HCT116 (cell line): Measurements from ENCODE around the gene SUMO4. TPM values are rescaled to one million over a fixed set of nuclear protein-coding genes. Genes with fewer than 3 reads are reported as not detected.

ENCODE experiments used
- ATAC-seq: fragments of 200-7000 bp; cut with Tn5 transposase; 2 replicates; pipeline ENCODE4 v1.9.1; 2020; ENCODE audit warnings: mild to moderate bottlenecking, moderate library complexity
- BruUV-seq: library from RNA; stranded (reverse); fragments of 400-500 nt; replicated peaks from 2 replicates; lab custom pipeline; 2021; lab: Mats Ljungman, UMichigan
- CTCF ChIA-PET: fragments of 300-600 bp; sonication (Branson Sonifier 250); formaldehyde crosslinking; loops from one replicate; lab custom pipeline; 2021; ENCODE audit warnings: antibody characterized with exemption; lab: Charles Lee
- POLR2A ChIA-PET: fragments of 300-600, 350-600 bp; sonication (Branson Sonifier 250); formaldehyde crosslinking; loops from one replicate; lab custom pipeline; 2021; ENCODE audit warnings: antibody characterized with exemption; lab: Charles Lee
- RAD21 ChIA-PET, 2 experiments: fragments of 300-600 bp; sonication (Branson Sonifier 250); formaldehyde crosslinking; loops; one replicate each; lab custom pipeline; 2023; ENCODE audit warnings: low total read pairs in 2 of 2; ENCODE audit not compliant: uncharacterized antibody in 2 of 2, unreplicated experiment in 2 of 2, low non-redundant PET in 1 of 2; lab: Charles Lee
- DNase-seq: peaks from one replicate; pipeline ENCODE4 v3.0.0-alpha.2; 2010; ENCODE audit warnings: low read depth, low spot score
- H2AFZ ChIP-seq: fragments of 200-600 bp; shearing (Covaris generic), sonication (generic); 2 replicates; pipeline ENCODE4 v1.6.1; 2017; ENCODE audit warnings: low read depth, mixed run types, mixed read lengths, antibody characterized with exemption, low read length; ENCODE audit not compliant: poor library complexity, severe bottlenecking
- H3K27ac ChIP-seq: 2 replicates; pipeline ENCODE4 v1.5.1; 2012; ENCODE audit warnings: low read depth, low read length
- H3K27me3 ChIP-seq: fragments of 200-600 bp; sonication (generic); 2 replicates; pipeline ENCODE4 v1.6.1; 2016; ENCODE audit warnings: mixed run types, low read length, mixed read lengths; ENCODE audit not compliant: insufficient read depth
- H3K36me3 ChIP-seq, 2 experiments: fragments of 200-500 bp in 1 of 2; fragments of 200-600 bp in 1 of 2; sonication (Bioruptor generic) in 1 of 2; sonication (generic) in 1 of 2; 2 replicates each; pipeline versions ENCODE4 v1.5.1 to v1.6.1; 2014 to 2016; ENCODE audit warnings: low read length in 2 of 2, inconsistent platforms in 1 of 2, mixed read lengths in 1 of 2, mixed run types in 1 of 2; ENCODE audit not compliant: insufficient read depth in 2 of 2, control insufficient read depth in 1 of 2
- H3K4me1 ChIP-seq, 2 experiments: fragments of 200-600 bp in 1 of 2; sonication (generic) in 1 of 2; 2 replicates each; pipeline versions ENCODE4 v1.5.1 to v1.6.1; 2012 to 2017; ENCODE audit warnings: low read length in 2 of 2, inconsistent platforms in 1 of 2, mild to moderate bottlenecking in 1 of 2, mixed read lengths in 1 of 2, mixed run types in 1 of 2, moderate library complexity in 1 of 2; ENCODE audit not compliant: insufficient read depth in 2 of 2, control insufficient read depth in 1 of 2
- H3K4me2 ChIP-seq: fragments of 200-600 bp; sonication (generic); 2 replicates; pipeline ENCODE4 v1.6.1; 2017; ENCODE audit warnings: mixed run types, low read length, mixed read lengths
- H3K4me3 ChIP-seq, 2 experiments: fragments of 200-600 bp in 1 of 2; sonication (generic) in 1 of 2; replicated peaks in 1 of 2; 2 replicates each; pipeline ENCODE4 v1.5.1; 2011 to 2016; ENCODE audit warnings: low read length in 2 of 2, control low read depth in 1 of 2, low read depth in 1 of 2, mild to moderate bottlenecking in 1 of 2, mixed read lengths in 1 of 2, mixed run types in 1 of 2
- H3K79me2 ChIP-seq: fragments of 200-600 bp; sonication (generic); 2 replicates; pipeline ENCODE4 v1.6.1; 2017; ENCODE audit warnings: mild to moderate bottlenecking, mixed run types, low read length, moderate library complexity, mixed read lengths; ENCODE audit not compliant: insufficient read depth
- H3K9ac ChIP-seq: fragments of 200-600 bp; sonication (generic); 2 replicates; pipeline ENCODE4 v1.6.1; 2016; ENCODE audit warnings: low read length, mixed read lengths
- H3K9me2 ChIP-seq: fragments of 200-600 bp; sonication (generic), shearing (Covaris generic); 2 replicates; pipeline ENCODE4 v1.6.1; 2017; ENCODE audit warnings: mixed run types, mild to moderate bottlenecking, moderate library complexity; ENCODE audit not compliant: insufficient read depth
- H3K9me3 ChIP-seq, 2 experiments: fragments of 200-500 bp in 1 of 2; fragments of 200-600 bp in 1 of 2; sonication (Bioruptor generic) in 1 of 2; sonication (generic) in 1 of 2; 2 replicates each; pipeline ENCODE4 v1.6.1; 2014 to 2017; ENCODE audit warnings: low read length in 2 of 2, mixed read lengths in 2 of 2, inconsistent platforms in 1 of 2, low read depth in 1 of 2, mild to moderate bottlenecking in 1 of 2, mixed run types in 1 of 2, moderate library complexity in 1 of 2; ENCODE audit not compliant: control insufficient read depth in 1 of 2, insufficient read depth in 1 of 2
- H4K20me1 ChIP-seq: fragments of 200-600 bp; sonication (generic), shearing (Covaris generic); 2 replicates; pipeline ENCODE4 v1.6.1; 2017; ENCODE audit warnings: mixed run types, mild to moderate bottlenecking, moderate library complexity; ENCODE audit not compliant: insufficient read depth
- CBX3 ChIP-seq: IDR thresholded peaks from 2 replicates; pipeline ENCODE4 v1.6.1; 2012; ENCODE audit warnings: low read depth
- CTCF ChIP-seq, 3 experiments: fragments of 200-600 bp in 1 of 3; sonication (generic) in 1 of 3; IDR thresholded peaks in 2 of 3; conservative IDR thresholded peaks in 1 of 3; 2 replicates each; pipeline ENCODE4 v1.5.1; 2012 to 2017; ENCODE audit warnings: low read depth in 2 of 3, low read length in 2 of 3, antibody characterized with exemption in 1 of 3, borderline replicate concordance in 1 of 3, control low read depth in 1 of 3, mild to moderate bottlenecking in 1 of 3, mixed read lengths in 1 of 3, mixed run types in 1 of 3, moderate library complexity in 1 of 3; ENCODE audit not compliant: insufficient read depth in 1 of 3
- ELF1 ChIP-seq: IDR thresholded peaks from 2 replicates; pipeline ENCODE4 v1.6.1; 2012; ENCODE audit warnings: low read depth, borderline replicate concordance
- EZH2 ChIP-seq: fragments of 200-600 bp; sonication (generic); IDR thresholded peaks from 2 replicates; pipeline ENCODE4 v1.6.1; 2017; ENCODE audit warnings: antibody characterized with exemption, mixed run types
- MAX ChIP-seq: IDR thresholded peaks from 2 replicates; pipeline ENCODE4 v1.6.1; 2012
- POLR2AphosphoS5 ChIP-seq: IDR thresholded peaks from 2 replicates; pipeline ENCODE4 v1.6.1; 2011; ENCODE audit warnings: mild to moderate bottlenecking, low read depth, low read length, moderate library complexity
- RAD21 ChIP-seq: IDR thresholded peaks from 2 replicates; pipeline ENCODE4 v1.6.1; 2012; ENCODE audit warnings: low read depth, mild to moderate bottlenecking
- YY1 ChIP-seq: IDR thresholded peaks from 2 replicates; pipeline ENCODE4 v1.6.1; 2011; ENCODE audit warnings: low read length, low read depth, moderate library complexity, mild to moderate bottlenecking; ENCODE audit not compliant: insufficient replicate concordance; ENCODE audit errors: extremely low read depth
- ZFX ChIP-seq: fragments of 450-650 bp; IDR thresholded peaks from 2 replicates; pipeline ENCODE4 v1.6.1; 2017
- intact Hi-C: fragments of 100-400 bp; cut with micrococcal nuclease; formaldehyde crosslinking; loops from 2 replicates; pipeline ENCODE4 v1.10.0; 2022
- total RNA-seq: library from RNA; stranded (reverse); gene quantifications from one replicate; pipeline ENCODE4 v1.2.1, GENCODE V29; 2021; ENCODE audit not compliant: unreplicated experiment

The SUMO4 gene
- total RNA-seq, 1 experiment from 2014 or later, result 1.6 TPM

- TF ChIP-seq EZH2, result no peak
- TF ChIP-seq CBX3, result no peak
- no peak for TF ChIP-seq RAD21
- TF ChIP-seq CTCF (IDR thresholded peaks at IDR 0.05 in 2 of 3, conservative IDR thresholded peaks at IDR 0.05 in 1 of 3; ENCODE audit: borderline replicate concordance in 1 of 3, insufficient read depth in 1 of 3, low read depth in 2 of 3, low read length in 2 of 3), result no peak
- TF ChIP-seq ELF1, result no peak
- no peak for TF ChIP-seq MAX
- no peak for TF ChIP-seq ZFX
- TF ChIP-seq YY1, result no peak
- no peak for TF ChIP-seq POLR2AphosphoS5
- TF ChIP-seq, all 23 proteins: peak for 0
- no peak for ATAC-seq
- peaks cover 95% of the 10 kb centered on the region for H3K79me2 ChIP-seq
- no peaks in the 10 kb centered on the region for H3K9me2 ChIP-seq
- peaks cover 5% of the 10 kb centered on the region; the same call in 1 of the 2 replicates for H4K20me1 ChIP-seq
- no peak overlapping the region for H2AFZ ChIP-seq
- intact Hi-C loops, result no loop called here
- ChIA-PET POLR2A (no interaction called here), CTCF (no interaction called here), RAD21 (no interaction called here)
- DNase-seq, result no peak
- no peaks in the 10 kb centered on the region for H3K36me3 ChIP-seq
- no peak overlapping the region for H3K4me2 ChIP-seq
- no peak overlapping the region for H3K9ac ChIP-seq
- no peaks in the 10 kb centered on the region for H3K27me3 ChIP-seq
- no peaks in the 10 kb centered on the region for H3K9me3 ChIP-seq
- no TSS peak for BruUV-seq
- H3K4me3 ChIP-seq, result no peak overlapping the region
- peaks cover 12 to 22% of the 10 kb centered on the region in 2 experiments for H3K4me1 ChIP-seq
- H3K27ac ChIP-seq, result no peak overlapping the region
Measured at GRCh38 chr6:149364557-149364956, 35.5 kb upstream of the SUMO4 start.
